ENCODE measurements around the gene VTA1. TPM values are rescaled to one million over a fixed set of nuclear protein-coding genes. Genes with fewer than 3 reads are reported as not detected.
"Not testable (repeated sequence)": the region's sequence is repeated elsewhere in the genome, so short reads cannot be mapped to it uniquely, and the experiment has no call there.

The VTA1 gene
- total RNA-seq, 2 donors from 2014 or later: 29.1 to 37.4 TPM

GRCh38 chr6:142182004-142182403 is 34.9 kb downstream of the VTA1 start:
- no peak for ATAC-seq (replicated peaks in 1 of 2)

GRCh38 chr6:142183351-142183750 is 36.3 kb downstream of the VTA1 start:
- peaks cover 2 to 4% of the 10 kb centered on the region in 2 donors for H3K36me3 Mint-ChIP-seq (ENCODE audit: insufficient read depth in 2 of 2)
- peaks cover 5% of the 10 kb centered on the region for H3K4me1 Mint-ChIP-seq (ENCODE audit: low read depth)
- no peaks in the 10 kb centered on the region for H3K27me3 Mint-ChIP-seq (ENCODE audit: low read depth)
- ATAC-seq (replicated peaks in 1 of 2) (no peak), DNase-seq (no peak)
- H3K9me3 Mint-ChIP-seq: no peaks in the 10 kb centered on the region
- H3K4me3 Mint-ChIP-seq: no peak overlapping the region
- H3K27ac Mint-ChIP-seq: no peak overlapping the region

More at GRCh38 chr6:142182004-142182403, 34.9 kb downstream of the VTA1 start:
- Mint-ChIP-seq H3K27me3 (ENCODE audit: low read depth) (no peaks in the 10 kb centered on the region), H3K4me1 (ENCODE audit: low read depth) (peaks cover 5% of the 10 kb centered on the region), H3K9me3 (peaks cover 4 to 6% of the 10 kb centered on the region in 2 donors), H3K4me3 (no peak overlapping the region), H3K36me3 (ENCODE audit: insufficient read depth in 2 of 2) (peaks cover 8 to 18% of the 10 kb centered on the region in 2 donors), H3K27ac (no peak overlapping the region)
- DNase-seq: no peak

- Mint-ChIP-seq H3K4me1 (ENCODE audit: low read depth) (peaks cover 5% of the 10 kb centered on the region), H3K9me3 (no peaks in the 10 kb centered on the region), H3K27ac (peak overlapping the region; percentile 24), H3K4me3 (no peak overlapping the region), H3K36me3 (ENCODE audit: insufficient read depth in 2 of 2) (peaks cover 2 to 4% of the 10 kb centered on the region in 2 donors), H3K27me3 (ENCODE audit: low read depth) (no peaks in the 10 kb centered on the region)
- ATAC-seq (replicated peaks in 1 of 2) (no peak), DNase-seq (no peak)
These were observed 37.2 kb downstream of the VTA1 start for GRCh38 chr6:142184307-142184706.

- peaks cover 5% of the 10 kb centered on the region for H3K4me1 Mint-ChIP-seq (ENCODE audit: low read depth)
- H3K4me3 Mint-ChIP-seq: no peak overlapping the region
- H3K36me3 Mint-ChIP-seq (ENCODE audit: insufficient read depth in 2 of 2): peaks cover 0 to 7% of the 10 kb centered on the region in 2 donors
- no peak for DNase-seq
- H3K9me3 Mint-ChIP-seq: no peaks in the 10 kb centered on the region
- no peak for ATAC-seq (replicated peaks in 1 of 2)
- H3K27me3 Mint-ChIP-seq (ENCODE audit: low read depth): no peaks in the 10 kb centered on the region
- no peak overlapping the region for H3K27ac Mint-ChIP-seq
These were observed 38.6 kb downstream of the VTA1 start for GRCh38 chr6:142185641-142186040.

GRCh38 chr6:142187209-142187608 is 40.1 kb downstream of the VTA1 start:
- Mint-ChIP-seq H3K36me3 (ENCODE audit: insufficient read depth in 2 of 2) (peaks cover 0 to 3% of the 10 kb centered on the region in 2 donors), H3K27me3 (ENCODE audit: low read depth) (no peaks in the 10 kb centered on the region), H3K4me1 (ENCODE audit: low read depth) (peaks cover under 1% of the 10 kb centered on the region), H3K9me3 (no peaks in the 10 kb centered on the region), H3K27ac (no peak overlapping the region), H3K4me3 (no peak overlapping the region)
- DNase-seq (no peak), ATAC-seq (replicated peaks in 1 of 2) (no peak)

GRCh38 chr6:142188341-142188740 is 41.3 kb downstream of the VTA1 start:
- H3K9me3 Mint-ChIP-seq; ATAC-seq (replicated peaks in 1 of 2); H3K4me3 Mint-ChIP-seq; H3K27me3 Mint-ChIP-seq (ENCODE audit: low read depth); DNase-seq; H3K4me1 Mint-ChIP-seq (ENCODE audit: low read depth); H3K27ac Mint-ChIP-seq; H3K36me3 Mint-ChIP-seq (ENCODE audit: insufficient read depth in 2 of 2): not testable (repeated sequence)

- H3K36me3 Mint-ChIP-seq (ENCODE audit: insufficient read depth in 2 of 2): peaks cover 0 to 6% of the 10 kb centered on the region in 2 donors
- ATAC-seq (replicated peaks in 1 of 2): no peak
- no peak for DNase-seq
- H3K27me3 Mint-ChIP-seq (ENCODE audit: low read depth): no peaks in the 10 kb centered on the region
- no peak overlapping the region for H3K4me3 Mint-ChIP-seq
- no peak overlapping the region for H3K27ac Mint-ChIP-seq
- no peaks in the 10 kb centered on the region for H3K9me3 Mint-ChIP-seq
- peaks cover under 1% of the 10 kb centered on the region for H3K4me1 Mint-ChIP-seq (ENCODE audit: low read depth)
These were observed 42.0 kb downstream of the VTA1 start for GRCh38 chr6:142189057-142189456.

- Mint-ChIP-seq H3K36me3 (ENCODE audit: insufficient read depth in 2 of 2) (peaks cover 5 to 12% of the 10 kb centered on the region in 2 donors), H3K27ac (no peak overlapping the region), H3K4me3 (no peak overlapping the region), H3K9me3 (no peaks in the 10 kb centered on the region), H3K27me3 (ENCODE audit: low read depth) (no peaks in the 10 kb centered on the region), H3K4me1 (ENCODE audit: low read depth) (peaks cover 16% of the 10 kb centered on the region)
- DNase-seq (no peak), ATAC-seq (replicated peaks in 1 of 2) (no peak)
These were observed 45.3 kb downstream of the VTA1 start for GRCh38 chr6:142192343-142192742.

- H3K4me1 Mint-ChIP-seq (ENCODE audit: low read depth): peaks cover 16% of the 10 kb centered on the region
- H3K9me3 Mint-ChIP-seq: no peaks in the 10 kb centered on the region
- H3K36me3 Mint-ChIP-seq (ENCODE audit: insufficient read depth in 2 of 2): peaks cover 5 to 12% of the 10 kb centered on the region in 2 donors
- H3K27ac Mint-ChIP-seq: no peak overlapping the region
- no peak for ATAC-seq (replicated peaks in 1 of 2)
- H3K4me3 Mint-ChIP-seq: no peak overlapping the region
- no peaks in the 10 kb centered on the region for H3K27me3 Mint-ChIP-seq (ENCODE audit: low read depth)
- DNase-seq: no peak
These were observed 46.6 kb downstream of the VTA1 start for GRCh38 chr6:142193621-142194020.

- peaks cover 16% of the 10 kb centered on the region for H3K4me1 Mint-ChIP-seq (ENCODE audit: low read depth)
- peaks cover 6 to 12% of the 10 kb centered on the region in 2 donors for H3K36me3 Mint-ChIP-seq (ENCODE audit: insufficient read depth in 2 of 2)
- no peak overlapping the region for H3K27ac Mint-ChIP-seq
- H3K9me3 Mint-ChIP-seq: no peaks in the 10 kb centered on the region
- DNase-seq: no peak
- no peaks in the 10 kb centered on the region for H3K27me3 Mint-ChIP-seq (ENCODE audit: low read depth)
- H3K4me3 Mint-ChIP-seq: no peak overlapping the region
- ATAC-seq (replicated peaks in 1 of 2): no peak
These were observed 48.9 kb downstream of the VTA1 start for GRCh38 chr6:142195862-142196541.

- Mint-ChIP-seq H3K4me3 (no peak overlapping the region), H3K9me3 (no peaks in the 10 kb centered on the region), H3K36me3 (ENCODE audit: insufficient read depth in 2 of 2) (peaks cover 2 to 9% of the 10 kb centered on the region in 2 donors), H3K27ac (no peak overlapping the region), H3K27me3 (ENCODE audit: low read depth) (no peaks in the 10 kb centered on the region), H3K4me1 (ENCODE audit: low read depth) (no peaks in the 10 kb centered on the region)
- ATAC-seq (replicated peaks in 1 of 2): no peak
- no peak for DNase-seq
These were observed 54.0 kb downstream of the VTA1 start for GRCh38 chr6:142200846-142201628.

GRCh38 chr6:142207265-142207877 is 60.3 kb downstream of the VTA1 start:
- peaks cover 3% of the 10 kb centered on the region in 2 donors for H3K9me3 Mint-ChIP-seq
- H3K4me1 Mint-ChIP-seq (ENCODE audit: low read depth): no peaks in the 10 kb centered on the region
- ATAC-seq (replicated peaks in 1 of 2) (peak in 1 of 2 donors; percentile 39), DNase-seq (peak; percentile 19 to 33)
- H3K36me3 Mint-ChIP-seq (ENCODE audit: insufficient read depth in 2 of 2): peaks cover 12 to 39% of the 10 kb centered on the region in 2 donors
- H3K27me3 Mint-ChIP-seq (ENCODE audit: low read depth): no peaks in the 10 kb centered on the region
- H3K4me3 Mint-ChIP-seq: no peak overlapping the region
- no peak overlapping the region for H3K27ac Mint-ChIP-seq

- ATAC-seq (replicated peaks in 1 of 2): no peak
These were observed 63.5 kb downstream of the VTA1 start for GRCh38 chr6:142210606-142211005.

More at GRCh38 chr6:142210606-142211005, 63.5 kb downstream of the VTA1 start:
- no peak for DNase-seq
- Mint-ChIP-seq H3K27me3 (ENCODE audit: low read depth) (no peaks in the 10 kb centered on the region), H3K27ac (no peak overlapping the region), H3K4me1 (ENCODE audit: low read depth) (no peaks in the 10 kb centered on the region), H3K4me3 (no peak overlapping the region), H3K9me3 (peaks cover 7 to 9% of the 10 kb centered on the region in 2 donors), H3K36me3 (ENCODE audit: insufficient read depth in 2 of 2) (peaks cover 29 to 51% of the 10 kb centered on the region in 2 donors)
